ENCODE data around the gene GPR63. TPM values are rescaled to one million over a fixed set of nuclear protein-coding genes. Genes with fewer than 3 reads are reported as not detected.

GPR63 gene
- total RNA-seq, 1 donor from 2014 or later, result 0.05 TPM

DNA sequence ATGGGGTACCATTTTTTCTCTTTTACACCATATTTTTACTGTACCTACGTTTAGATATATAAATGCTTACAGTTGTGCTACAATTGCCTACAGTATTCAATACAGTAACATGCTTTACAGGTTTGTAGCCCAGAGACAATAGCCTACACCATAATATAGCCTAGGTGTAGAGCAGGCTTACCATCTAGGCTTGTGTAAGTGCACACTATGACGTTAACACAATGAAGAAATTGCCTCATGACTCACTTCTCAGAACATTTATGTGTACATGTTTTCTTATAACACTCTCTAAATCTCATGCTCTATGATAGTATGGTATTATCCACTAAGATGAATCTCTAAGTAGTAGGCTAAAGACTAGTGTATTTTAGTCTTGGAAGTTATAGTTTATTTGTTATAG is 13.5 kb downstream of the GPR63 start:
- DNase-seq (ENCODE audit: low spot score) (no peak), ATAC-seq (no peak)

DNA sequence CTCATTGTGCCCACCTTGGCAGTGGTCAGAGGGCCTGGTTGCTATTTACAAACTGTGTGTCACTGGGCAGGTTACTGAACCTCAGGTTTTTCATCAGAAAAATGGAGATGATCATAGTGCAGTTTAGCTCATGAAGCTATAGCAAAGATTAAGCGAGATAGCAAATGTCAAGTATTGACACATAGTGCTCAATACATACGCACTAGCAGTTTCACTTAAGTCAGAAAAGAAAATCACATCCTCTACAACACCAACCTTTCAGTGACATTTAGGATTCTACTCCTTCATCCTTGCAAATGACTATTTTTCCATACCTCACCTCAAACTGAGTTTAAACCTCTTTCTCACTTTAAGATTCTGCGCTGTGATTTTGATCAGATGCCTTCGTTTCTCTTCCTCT is 16.2 kb downstream of the GPR63 start:
- ATAC-seq, result no peak

GRCh38 chr6:96816301-96816817 is 20.9 kb downstream of the GPR63 start:
- ATAC-seq (no peak), DNase-seq (ENCODE audit: low spot score) (no peak)

More for the DNA sequence above, 16.2 kb downstream of the GPR63 start:
- no peak for DNase-seq (ENCODE audit: low spot score)

GRCh38 chr6:96814625-96815024 is 22.7 kb downstream of the GPR63 start:
- DNase-seq (ENCODE audit: low spot score), result no peak
- no peak for ATAC-seq

- DNase-seq (ENCODE audit: low spot score) (no peak), ATAC-seq (no peak)
Observed at GRCh38 chr6:96812077-96812703, 25.1 kb downstream of the GPR63 start.

DNA sequence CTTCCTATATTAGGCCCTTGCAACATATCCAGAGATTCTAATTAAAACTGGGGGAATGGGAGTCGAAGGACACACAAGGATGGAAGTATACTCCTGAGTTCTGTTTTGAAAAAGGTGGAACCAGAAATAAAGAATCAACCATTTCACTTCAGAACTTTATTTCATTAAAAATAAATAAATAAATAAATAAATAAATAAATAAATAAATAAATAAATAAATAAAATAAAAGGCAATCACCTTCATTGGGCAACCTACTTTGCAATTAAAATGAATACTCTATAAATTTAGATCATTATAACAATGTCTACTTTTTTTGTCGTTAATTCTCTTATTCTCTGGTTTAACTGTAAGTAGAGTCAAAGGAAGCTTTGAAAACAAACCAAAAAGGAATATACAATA is 25.6 kb downstream of the GPR63 start:
- DNase-seq (ENCODE audit: low spot score) (no peak), ATAC-seq (no peak)

GRCh38 chr6:96811136-96811535 is 26.1 kb downstream of the GPR63 start:
- DNase-seq (ENCODE audit: low spot score), result no peak
- no peak for ATAC-seq

GRCh38 chr6:96809119-96809518 is 28.2 kb downstream of the GPR63 start:
- ATAC-seq (no peak), DNase-seq (ENCODE audit: low spot score) (no peak)

- ATAC-seq (no peak), DNase-seq (ENCODE audit: low spot score) (no peak)
Observed at GRCh38 chr6:96803106-96803481, 34.2 kb downstream of the GPR63 start.

- no peak for ATAC-seq
- DNase-seq (ENCODE audit: low spot score), result no peak
Observed at GRCh38 chr6:96795481-96795880, 41.8 kb downstream of the GPR63 start.

DNA sequence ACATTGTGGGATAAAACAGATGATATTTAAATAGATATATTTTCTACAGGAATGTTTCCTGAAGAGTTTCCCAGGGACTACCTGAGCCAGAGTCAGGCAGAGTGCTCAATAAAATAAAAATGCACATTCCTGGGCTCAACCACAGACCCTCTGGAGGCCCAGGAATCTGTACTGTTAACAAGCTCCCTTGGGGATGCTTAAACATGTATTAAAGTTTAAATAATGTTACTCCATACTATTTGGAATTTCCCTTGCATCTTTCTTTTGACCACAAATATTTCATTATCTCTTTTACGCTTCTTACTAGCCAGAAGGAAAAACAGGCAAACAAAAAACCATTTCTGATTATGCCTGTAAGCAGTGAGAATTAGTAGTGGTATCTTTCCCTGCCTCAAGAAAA is 42.3 kb downstream of the GPR63 start:
- no peak for DNase-seq (ENCODE audit: low spot score)
- no peak for ATAC-seq

GRCh38 chr6:96792561-96793190 is 44.6 kb downstream of the GPR63 start:
- no peak for DNase-seq (ENCODE audit: low spot score)

DNA sequence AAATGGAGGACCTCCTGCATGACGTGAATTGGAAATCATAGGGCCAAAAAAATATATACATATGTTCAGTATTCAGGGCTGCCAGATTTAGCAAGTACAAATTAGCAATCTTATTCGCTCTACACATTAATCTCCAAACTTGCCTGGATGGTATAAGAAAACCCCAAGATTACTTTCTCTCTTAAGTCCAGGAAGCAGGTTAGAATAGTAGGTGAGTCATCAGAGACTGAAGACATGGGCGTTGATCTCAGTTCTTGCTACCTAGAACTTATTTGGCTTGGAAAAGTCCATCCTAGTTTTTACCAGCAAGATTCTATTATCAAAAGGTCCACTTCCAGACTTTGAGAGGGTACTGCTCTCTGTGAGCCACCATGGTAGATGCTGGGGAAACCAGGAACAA is 47.4 kb downstream of the GPR63 start:
- DNase-seq (ENCODE audit: low spot score), result no peak

More at GRCh38 chr6:96792561-96793190, 44.6 kb downstream of the GPR63 start:
- ATAC-seq, result no peak

GRCh38 chr6:96787846-96788580 is 49.3 kb downstream of the GPR63 start:
- no peak for DNase-seq (ENCODE audit: low spot score)
- ATAC-seq, result no peak

More for the DNA sequence above, 47.4 kb downstream of the GPR63 start:
- ATAC-seq, result no peak

DNA sequence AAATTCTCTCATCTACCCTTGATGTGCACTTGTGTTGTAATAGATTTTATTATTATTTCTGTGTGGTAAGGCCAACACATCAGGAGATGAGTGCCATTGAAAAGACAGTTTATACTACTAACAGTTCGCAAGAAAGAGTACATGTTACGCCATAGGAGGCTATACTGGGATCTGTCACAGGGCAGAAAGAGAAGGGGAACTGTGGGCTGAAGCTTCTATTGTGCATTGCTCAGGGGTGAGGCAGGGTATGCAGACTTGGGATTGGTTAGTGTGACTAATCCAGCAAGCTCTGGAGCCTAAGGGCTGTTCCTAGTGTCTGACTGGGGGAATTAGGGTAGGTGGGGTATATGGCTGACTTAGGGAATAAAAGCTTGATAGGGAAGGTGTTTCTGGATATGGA is 50.9 kb downstream of the GPR63 start:
- ATAC-seq, result no peak
- no peak for DNase-seq (ENCODE audit: low spot score)

DNA sequence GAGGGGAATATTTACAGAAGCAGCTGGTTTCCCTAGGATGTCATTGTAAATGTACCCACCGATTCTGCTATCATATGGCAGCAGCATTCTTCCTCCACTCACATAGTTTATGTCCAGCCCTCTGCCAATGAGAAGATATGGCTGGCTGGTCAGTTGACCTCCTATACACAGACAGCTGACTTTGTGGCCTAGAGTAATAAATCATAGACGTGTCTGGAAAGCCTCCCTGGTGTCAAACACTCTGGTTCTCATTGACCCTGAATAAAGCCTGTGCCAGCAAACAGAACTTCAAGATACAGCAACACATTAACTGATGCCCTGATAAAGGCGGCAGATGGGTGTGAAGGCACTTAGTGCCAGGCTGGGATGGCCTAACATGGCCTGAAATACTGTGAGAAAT is 52.6 kb downstream of the GPR63 start:
- ATAC-seq (no peak), DNase-seq (ENCODE audit: low spot score) (no peak)

DNA sequence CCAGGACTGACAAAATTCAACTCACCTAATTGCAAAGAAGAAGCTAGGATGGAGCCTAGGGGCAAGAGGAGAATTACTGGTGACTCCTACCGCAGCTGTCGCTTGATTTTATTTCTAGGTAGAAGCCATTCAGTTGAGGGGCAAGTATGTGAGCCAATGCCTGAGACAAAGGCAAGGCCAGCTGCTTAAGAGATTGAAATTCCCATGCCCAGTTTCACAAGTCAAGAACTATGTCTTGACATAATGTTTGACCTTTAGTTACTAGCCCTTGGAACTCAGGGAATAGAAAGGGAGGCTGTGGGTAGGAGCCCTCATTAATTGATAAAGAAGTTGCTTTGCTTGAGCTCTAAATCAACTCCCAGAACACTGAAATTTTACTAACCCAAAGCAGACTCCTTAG is 54.0 kb downstream of the GPR63 start:
- no peak for ATAC-seq
- DNase-seq (ENCODE audit: low spot score), result no peak

DNA sequence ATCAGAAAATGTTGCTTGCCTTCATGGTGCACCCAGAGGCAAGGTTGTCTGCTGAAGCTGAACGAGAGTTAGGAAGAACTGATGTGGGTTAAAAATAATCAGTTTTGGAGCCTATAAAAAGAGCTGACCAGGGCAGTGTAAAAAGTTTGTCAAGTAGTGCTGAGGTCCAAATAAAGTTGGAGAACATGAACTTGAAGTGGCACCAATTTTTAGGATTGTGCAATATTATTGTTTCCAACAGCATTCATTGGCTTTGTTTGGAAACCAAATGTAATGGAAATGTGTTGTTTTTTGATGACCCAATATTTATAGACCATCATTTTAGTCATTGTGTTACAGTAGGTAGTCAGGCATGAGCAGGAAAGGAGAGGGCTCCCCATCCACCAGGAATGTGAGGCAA is 55.7 kb downstream of the GPR63 start:
- DNase-seq (ENCODE audit: low spot score), result no peak
- ATAC-seq, result no peak

DNA sequence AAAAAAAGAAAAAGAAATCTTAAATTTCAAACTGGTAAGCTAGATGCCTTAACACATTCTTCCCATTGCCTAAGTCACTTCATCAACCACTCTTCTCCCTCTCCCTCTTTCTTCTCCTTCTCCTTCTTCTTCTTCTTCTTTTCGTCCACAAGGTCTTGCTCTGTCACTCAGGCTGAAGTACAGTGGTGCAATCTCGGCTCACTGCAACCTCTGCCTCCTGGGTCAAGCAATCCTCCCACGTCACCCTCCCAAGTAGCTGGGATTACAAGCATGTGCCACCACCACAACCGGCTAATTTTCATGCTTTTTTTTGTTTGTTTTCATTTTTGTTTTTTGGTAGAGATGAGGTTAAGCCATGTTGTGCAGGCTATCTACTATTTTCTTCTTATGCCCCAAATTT is 60.2 kb downstream of the GPR63 start:
- ATAC-seq (no peak), DNase-seq (ENCODE audit: low spot score) (no peak)

GRCh38 chr6:96775727-96776400 is 61.4 kb downstream of the GPR63 start:
- DNase-seq (ENCODE audit: low spot score) (no peak), ATAC-seq (no peak)

- DNase-seq (ENCODE audit: low spot score) (no peak), ATAC-seq (no peak)
Observed at GRCh38 chr6:96766769-96767168, 70.5 kb downstream of the GPR63 start.
